IMR-90 (cell line): ENCODE results near the gene LRRC8B. TPM values are rescaled to one million over a fixed set of nuclear protein-coding genes. Genes with fewer than 3 reads are reported as not detected.
A peak's percentile ranks its signal among the peaks of the same experiment; 100 is the strongest.

ENCODE experiments used
- ATAC-seq: fragments of 200-7000 bp; cut with Tn5 transposase; 2 replicates; pipeline ENCODE4 v1.9.1; 2020; ENCODE audit warnings: low read depth, mild to moderate bottlenecking, moderate library complexity
- BruUV-seq: library from RNA; stranded (reverse); fragments of 400-500 nt; replicated peaks from 2 replicates; lab custom pipeline; 2021; lab: Mats Ljungman, UMichigan
- CTCF ChIA-PET: fragments of 300-600 bp; formaldehyde crosslinking; extraction: SDS; loops from one replicate; lab custom pipeline; 2021; ENCODE audit warnings: antibody characterized with exemption; lab: Yijun Ruan, JAX
- POLR2A ChIA-PET: fragments of 300-600 bp; sonication (Branson Sonifier 250); formaldehyde crosslinking; loops from one replicate; lab custom pipeline; 2022; ENCODE audit warnings: antibody characterized with exemption; ENCODE audit not compliant: unreplicated experiment; lab: Charles Lee
- DNase-seq: peaks from one replicate; pipeline ENCODE4 v3.0.0; 2013
- H2AFZ ChIP-seq: replicated peaks from 2 replicates; pipeline ENCODE3; 2013; ENCODE audit warnings: low read length, mild to moderate bottlenecking; ENCODE audit not compliant: poor library complexity
- H2AK5ac ChIP-seq: 2 replicates; pipeline ENCODE4 v1.6.1; 2013; ENCODE audit warnings: low read depth, low read length, inconsistent platforms
- H2AK9ac ChIP-seq: replicated peaks from 2 replicates; pipeline ENCODE3; 2013; ENCODE audit warnings: mild to moderate bottlenecking, low read depth, low read length, moderate library complexity; ENCODE audit not compliant: poor library complexity
- H2BK120ac ChIP-seq: 2 replicates; pipeline ENCODE4 v1.6.1; 2013; ENCODE audit warnings: low read depth, low read length, inconsistent platforms
- H2BK15ac ChIP-seq: 3 replicates; pipeline ENCODE4 v1.6.1; 2013; ENCODE audit warnings: low read depth, low read length, inconsistent platforms
- H2BK20ac ChIP-seq: 2 replicates; pipeline ENCODE4 v1.6.1; 2013; ENCODE audit warnings: low read depth, mild to moderate bottlenecking, inconsistent platforms, low read length, moderate library complexity
- H2BK5ac ChIP-seq: 2 replicates; pipeline ENCODE4 v1.6.1; 2013; ENCODE audit warnings: mild to moderate bottlenecking, low read depth, low read length, inconsistent platforms; ENCODE audit not compliant: poor library complexity, severe bottlenecking
- H3K14ac ChIP-seq: replicated peaks from 2 replicates; pipeline ENCODE4 v1.6.1; 2013; ENCODE audit warnings: low read depth, low read length, inconsistent platforms
- H3K18ac ChIP-seq: 2 replicates; pipeline ENCODE4 v1.6.1; 2013; ENCODE audit warnings: low read depth, low read length, control low read depth
- H3K23ac ChIP-seq: 2 replicates; pipeline ENCODE4 v1.6.1; 2013; ENCODE audit warnings: low read depth, low read length, inconsistent platforms
- H3K27ac ChIP-seq: 2 replicates; pipeline ENCODE4 v1.5.1; 2013; ENCODE audit warnings: mild to moderate bottlenecking, control low read depth, low read length; ENCODE audit not compliant: insufficient read depth
- H3K27me3 ChIP-seq: 2 replicates; pipeline ENCODE4 v1.6.1; 2013; ENCODE audit warnings: low read length; ENCODE audit not compliant: control insufficient read depth, insufficient read depth
- H3K36me3 ChIP-seq: 2 replicates; pipeline ENCODE4 v1.6.1; 2013; ENCODE audit warnings: low read length, mixed read lengths; ENCODE audit not compliant: control insufficient read depth, insufficient read depth
- H3K4ac ChIP-seq: 2 replicates; pipeline ENCODE4 v1.6.1; 2013; ENCODE audit warnings: low read depth, low read length, inconsistent platforms
- H3K4me1 ChIP-seq: 2 replicates; pipeline ENCODE4 v1.6.1; 2013; ENCODE audit warnings: low read length, mixed read lengths; ENCODE audit not compliant: control insufficient read depth, insufficient read depth
- H3K4me2 ChIP-seq: 2 replicates; pipeline ENCODE4 v1.6.1; 2013; ENCODE audit warnings: low read depth, mild to moderate bottlenecking, control low read depth, low read length, moderate library complexity
- H3K4me3 ChIP-seq: 2 replicates; pipeline ENCODE4 v1.5.1; 2013; ENCODE audit warnings: low read depth, mild to moderate bottlenecking, control low read depth, low read length, moderate library complexity; ENCODE audit not compliant: insufficient read depth
- H3K56ac ChIP-seq: 2 replicates; pipeline ENCODE4 v1.6.1; 2013; ENCODE audit warnings: low read length, inconsistent platforms; ENCODE audit not compliant: insufficient read depth; ENCODE audit errors: extremely low read depth
- H3K79me1 ChIP-seq, 2 experiments: 2 replicates each; pipeline ENCODE4 v1.6.1; 2013; ENCODE audit warnings: low read length in 2 of 2, inconsistent platforms in 1 of 2, low read depth in 1 of 2
- H3K9ac ChIP-seq: 2 replicates; pipeline ENCODE4 v1.6.1; 2013; ENCODE audit warnings: low read depth, low read length, control low read depth
- H3K9me1 ChIP-seq: 2 replicates; pipeline ENCODE4 v1.6.1; 2013; ENCODE audit warnings: low read length, inconsistent platforms; ENCODE audit not compliant: insufficient read depth
- H3K9me3 ChIP-seq: 2 replicates; pipeline ENCODE4 v1.6.1; 2013; ENCODE audit warnings: low read length; ENCODE audit not compliant: control insufficient read depth, insufficient read depth
- H4K20me1 ChIP-seq: 2 replicates; pipeline ENCODE4 v1.6.1; 2013; ENCODE audit warnings: low read length, inconsistent platforms; ENCODE audit not compliant: insufficient read depth
- H4K5ac ChIP-seq: 2 replicates; pipeline ENCODE4 v1.6.1; 2013; ENCODE audit warnings: mild to moderate bottlenecking, low read depth, low read length, control low read depth
- H4K8ac ChIP-seq, 2 experiments: 2 replicates each; pipeline ENCODE4 v1.6.1; 2013; ENCODE audit warnings: low read depth in 2 of 2, low read length in 2 of 2, control low read depth in 1 of 2, inconsistent platforms in 1 of 2
- H4K91ac ChIP-seq: 2 replicates; pipeline ENCODE4 v1.6.1; 2013; ENCODE audit warnings: low read depth, low read length, inconsistent platforms; ENCODE audit not compliant: insufficient read depth
- CEBPB ChIP-seq: IDR thresholded peaks from 2 replicates; pipeline ENCODE4 v1.6.1; 2012; ENCODE audit warnings: low read depth, low read length, improper control_type of control experiment
- CHD1 ChIP-seq: IDR thresholded peaks from 2 replicates; pipeline ENCODE4 v1.6.1; 2012; ENCODE audit warnings: low read depth, low read length, improper control_type of control experiment
- CTCF ChIP-seq: conservative IDR thresholded peaks from 2 replicates; pipeline ENCODE4 v1.5.1; 2012; ENCODE audit warnings: mild to moderate bottlenecking, low read depth, low read length, improper control_type of control experiment
- ELK1 ChIP-seq: fragments of 150-350 bp; IDR thresholded peaks from 2 replicates; pipeline ENCODE4 v1.6.1; 2016; ENCODE audit warnings: low read depth, mild to moderate bottlenecking, low read length, moderate library complexity, borderline replicate concordance
- FOS ChIP-seq: fragments of 150-350 bp; IDR thresholded peaks from 2 replicates; pipeline ENCODE4 v1.6.1; 2016; ENCODE audit warnings: low read depth, low read length
- MAFK ChIP-seq: IDR thresholded peaks from 2 replicates; pipeline ENCODE4 v1.6.1; 2012; ENCODE audit warnings: low read depth, low read length, improper control_type of control experiment
- MAZ ChIP-seq: IDR thresholded peaks from 2 replicates; pipeline ENCODE4 v1.6.1; 2012; ENCODE audit warnings: low read depth, mild to moderate bottlenecking, low read length, improper control_type of control experiment, moderate library complexity, borderline replicate concordance
- MXI1 ChIP-seq: IDR thresholded peaks from 2 replicates; pipeline ENCODE4 v1.6.1; 2012; ENCODE audit warnings: low read depth, mild to moderate bottlenecking, low read length, moderate library complexity, borderline replicate concordance
- NFE2L2 ChIP-seq: fragments of 150-350 bp; IDR thresholded peaks from 2 replicates; pipeline ENCODE4 v1.6.1; 2016; ENCODE audit warnings: low read depth, mild to moderate bottlenecking, low read length
- POLR2A ChIP-seq: IDR thresholded peaks from 2 replicates; pipeline ENCODE4 v1.6.1; 2012; ENCODE audit warnings: mild to moderate bottlenecking, low read depth, low read length
- RAD21 ChIP-seq: IDR thresholded peaks from 2 replicates; pipeline ENCODE4 v1.6.1; 2012; ENCODE audit warnings: low read length, improper control_type of control experiment
- RCOR1 ChIP-seq: IDR thresholded peaks from 2 replicates; pipeline ENCODE4 v1.6.1; 2012; ENCODE audit warnings: mild to moderate bottlenecking, low read length, improper control_type of control experiment; ENCODE audit not compliant: insufficient replicate concordance
- RFX5 ChIP-seq: IDR thresholded peaks from 2 replicates; pipeline ENCODE4 v1.8.0; 2012; ENCODE audit warnings: low read depth, mild to moderate bottlenecking, low read length, moderate library complexity
- USF2 ChIP-seq: fragments of 150-350 bp; IDR thresholded peaks from 2 replicates; pipeline ENCODE4 v1.6.1; 2017; ENCODE audit warnings: mild to moderate bottlenecking, antibody characterized with exemption, low read length, low read depth
- WGBS, 2 experiments: methylation state at CpG; one replicate each; pipeline versions ENCODE4 v1.1.5 to v1.1.7; 2013; ENCODE audit warnings: missing lambda C conversion rate in 2 of 2; ENCODE audit not compliant: insufficient read length in 1 of 2; ENCODE audit errors: extremely low coverage in 2 of 2; 5-methylcytosine and 5-hydroxymethylcytosine counted together
- dilution Hi-C: fragments of 300-500 bp; cut with HindIII; formaldehyde crosslinking; loops from one replicate; pipeline ENCODE4 v1.14.3; 2018; ENCODE audit warnings: low sequenced_read_pairs; ENCODE audit not compliant: unreplicated experiment
- in situ Hi-C: fragments of 300-500 bp; cut with MboI; formaldehyde crosslinking; loops from 3 replicates; pipeline ENCODE4 v1.14.3; 2019; ENCODE audit warnings: low sequenced_read_pairs, inconsistent platforms, mixed read lengths
- intact Hi-C: fragments of 100-400 bp; cut with micrococcal nuclease; formaldehyde crosslinking; loops from 2 replicates; pipeline ENCODE4 v1.10.0; 2022
- polyA plus RNA-seq, 3 experiments: library from polyadenylated mRNA; depleted of rRNA; stranded (reverse); fragments of >200 nt; gene quantifications; 2 replicates each; pipeline ENCODE4 v1.2.3, GENCODE V29; 2012; ENCODE audit warnings: low replicate concordance in 1 of 3
- total RNA-seq: library from RNA; depleted of rRNA; stranded (reverse); fragments of >200 nt; gene quantifications from 2 replicates; pipeline ENCODE4 v1.2.3, GENCODE V29; 2012

LRRC8B gene
- total and polyA plus RNA-seq, 2 of the 4 experiments (the other 2 are of a cell fraction): 0.74 to 1.8 TPM

DNA sequence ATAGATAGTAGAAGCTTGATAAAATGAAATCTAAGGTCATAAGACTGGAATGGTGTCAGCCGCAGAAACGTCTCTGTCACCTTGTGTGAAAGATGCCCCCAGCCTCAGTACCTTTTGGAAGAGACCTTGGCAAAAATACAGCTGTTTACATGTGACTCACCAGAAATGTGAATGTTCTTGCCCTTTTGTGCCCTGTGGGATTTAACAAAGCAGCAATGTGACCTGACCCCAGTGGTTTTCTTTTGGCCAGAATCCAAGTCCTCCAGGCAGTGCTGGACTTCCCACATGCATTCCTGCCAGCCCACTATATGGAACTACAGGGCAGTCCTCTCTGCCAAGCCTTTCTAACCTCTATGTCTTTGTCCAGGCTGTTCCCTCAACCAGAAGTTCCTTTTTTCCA, 81.1 kb downstream of the LRRC8B start:
- H3K9me3 ChIP-seq: no peaks in the 10 kb centered on the region
- no peak overlapping the region for H2AK9ac ChIP-seq
- no peak overlapping the region for H4K91ac ChIP-seq
- intact Hi-C loops: no loop called here
- H3K36me3 ChIP-seq: no peaks in the 10 kb centered on the region
- H4K8ac ChIP-seq: no peak overlapping the region
- WGBS, 2 experiments: no CpG with 5 or more reads among the region's 2 CpGs
- H2BK20ac ChIP-seq: no peak overlapping the region
- no peak overlapping the region for H2BK120ac ChIP-seq
- in situ Hi-C loops: loop anchor here (10.0 kb wide), 1 partner anchor 131 kb away; no protein-coding TSS in a partner anchor
- dilution Hi-C loops: no loop called here
- ATAC-seq: peak; percentile 38; the same call in 1 of the 2 replicates
- peak; percentile 55 for DNase-seq
- H4K20me1 ChIP-seq: no peaks in the 10 kb centered on the region
- no peak overlapping the region for H4K5ac ChIP-seq
- H2AFZ ChIP-seq: no peak overlapping the region
- H3K9me1 ChIP-seq: peaks cover 4% of the 10 kb centered on the region; the same call in 1 of the 2 replicates
- H3K18ac ChIP-seq: no peak overlapping the region
- no TSS peak for BruUV-seq
- no peak overlapping the region for H3K9ac ChIP-seq
- H3K4ac ChIP-seq: no peak overlapping the region
- H3K4me1 ChIP-seq: peaks cover 3% of the 10 kb centered on the region
- CTCF ChIA-PET: interaction anchor here (1.9 kb wide), 1 partner anchor 17 kb away, joined by 5 read pairs; no protein-coding TSS in a partner anchor
- H3K27me3 ChIP-seq: no peaks in the 10 kb centered on the region
- H3K79me1 ChIP-seq: no peaks in the 10 kb centered on the region
- no peak overlapping the region for H3K27ac ChIP-seq
- no peak overlapping the region for H3K4me2 ChIP-seq
- H3K4me3 ChIP-seq: no peak overlapping the region
- H2BK15ac ChIP-seq: no peak overlapping the region
- TF ChIP-seq NFE2L2: no peak
- TF ChIP-seq RAD21: no peak
- no peak for TF ChIP-seq MAFK
- TF ChIP-seq MXI1: no peak
- TF ChIP-seq FOS: no peak
- no peak for TF ChIP-seq POLR2A
- no peak for TF ChIP-seq CEBPB
- TF ChIP-seq CHD1: no peak
- no peak for TF ChIP-seq MAZ
- no peak for TF ChIP-seq USF2
- no peak for TF ChIP-seq RFX5
- no peak for TF ChIP-seq CTCF
- TF ChIP-seq RCOR1: no peak
- TF ChIP-seq ELK1: no peak
- H3K56ac ChIP-seq: no peak overlapping the region
- no peak overlapping the region for H2BK5ac ChIP-seq
- no peak overlapping the region for H3K23ac ChIP-seq
- POLR2A ChIA-PET: no interaction called here
- H3K14ac ChIP-seq: no peak overlapping the region
- H2AK5ac ChIP-seq: no peak overlapping the region
